GM12878 (cell line): ENCODE results near the gene IGSF8.

ENCODE experiments used
- BACH1 ChIP-seq: fragments of 450-650 bp; IDR thresholded peaks from 2 replicates; pipeline ENCODE4 v1.6.1; 2017; ENCODE audit warnings: mild to moderate bottlenecking, borderline replicate concordance
- BHLHE40 ChIP-seq, 2 experiments: fragments of 450-650 bp in 1 of 2; IDR thresholded peaks; 2 replicates each; pipeline ENCODE4 v1.6.1; 2011 to 2017; ENCODE audit warnings: low read depth in 2 of 2, borderline replicate concordance in 1 of 2, improper control_type of control experiment in 1 of 2, low read length in 1 of 2, mild to moderate bottlenecking in 1 of 2
- BRCA1 ChIP-seq: IDR thresholded peaks from 2 replicates; pipeline ENCODE4 v1.6.1; 2011; ENCODE audit warnings: low read depth, low read length, improper control_type of control experiment
- CEBPB ChIP-seq, 2 experiments: fragments of 150-350 bp in 1 of 2; IDR thresholded peaks; 2 replicates each; pipeline ENCODE4 v1.6.1; 2012 to 2014; ENCODE audit warnings: low read depth in 2 of 2, low read length in 2 of 2, borderline replicate concordance in 1 of 2, inconsistent platforms in 1 of 2
- CTCF ChIP-seq, 3 experiments: IDR thresholded peaks in 2 of 3; conservative IDR thresholded peaks in 1 of 3; 2 replicates each; pipeline ENCODE4 v1.5.1; 2011; ENCODE audit warnings: low read depth in 3 of 3, low read length in 3 of 3, mild to moderate bottlenecking in 3 of 3, control low read depth in 2 of 3, moderate library complexity in 2 of 3, inconsistent platforms in 1 of 3, mixed read lengths in 1 of 3; ENCODE audit not compliant: control insufficient read depth in 2 of 3, insufficient read depth in 1 of 3; ENCODE audit errors: extremely low read depth in 1 of 3
- EP300 ChIP-seq, 2 experiments: fragments of 150-350 bp in 1 of 2; IDR thresholded peaks; 2 replicates each; pipeline ENCODE4 v1.6.1; 2011 to 2012; ENCODE audit warnings: low read depth in 2 of 2, low read length in 2 of 2, borderline replicate concordance in 1 of 2, improper control_type of control experiment in 1 of 2, inconsistent platforms in 1 of 2; ENCODE audit not compliant: control insufficient read depth in 1 of 2
- HDGF ChIP-seq: fragments of 450-650 bp; IDR thresholded peaks from 2 replicates; pipeline ENCODE4 v1.6.1; 2016; ENCODE audit warnings: antibody characterized with exemption
- JUNB ChIP-seq: IDR thresholded peaks from 2 replicates; pipeline ENCODE4 v1.6.1; 2016; ENCODE audit warnings: antibody characterized with exemption, mild to moderate bottlenecking
- JUND ChIP-seq: IDR thresholded peaks from 2 replicates; pipeline ENCODE4 v1.6.1; 2012; ENCODE audit warnings: low read depth, mild to moderate bottlenecking, low read length, improper control_type of control experiment, moderate library complexity
- POLR2A ChIP-seq: IDR thresholded peaks from 2 replicates; pipeline ENCODE4 v1.6.1; 2011; ENCODE audit warnings: low read depth, mild to moderate bottlenecking, low read length
- SP1 ChIP-seq: IDR thresholded peaks from one replicate; pipeline ENCODE4 v1.6.1; 2011; ENCODE audit warnings: low read depth, low read length

- TF ChIP-seq SP1 (no peak), EP300 (IDR thresholded peaks at IDR 0.05; ENCODE audit: borderline replicate concordance in 1 of 2, control insufficient read depth in 1 of 2, low read depth in 2 of 2, low read length in 2 of 2) (no peak), CEBPB (IDR thresholded peaks at IDR 0.05; ENCODE audit: borderline replicate concordance in 1 of 2, low read depth in 2 of 2, low read length in 2 of 2) (no peak), CTCF (IDR thresholded peaks at IDR 0.05 in 2 of 3, conservative IDR thresholded peaks at IDR 0.05 in 1 of 3; ENCODE audit: control insufficient read depth in 2 of 3, extremely low read depth in 1 of 3, insufficient read depth in 1 of 3, low read depth in 3 of 3, low read length in 3 of 3) (no peak), BACH1 (no peak), JUND (no peak), BHLHE40 (IDR thresholded peaks at IDR 0.05; ENCODE audit: borderline replicate concordance in 1 of 2, low read depth in 2 of 2, low read length in 1 of 2) (no peak), JUNB (no peak), HDGF (no peak), BRCA1 (no peak), POLR2A (no peak)
These were observed 27.3 kb upstream of the IGSF8 start for GRCh38 chr1:160125746-160126145.
